ENCODE results near the gene LDB2.
"Not testable (repeated sequence)": the region's sequence is repeated elsewhere in the genome, so short reads cannot be mapped to it uniquely, and the experiment has no call there.

Gene LDB2

DNA sequence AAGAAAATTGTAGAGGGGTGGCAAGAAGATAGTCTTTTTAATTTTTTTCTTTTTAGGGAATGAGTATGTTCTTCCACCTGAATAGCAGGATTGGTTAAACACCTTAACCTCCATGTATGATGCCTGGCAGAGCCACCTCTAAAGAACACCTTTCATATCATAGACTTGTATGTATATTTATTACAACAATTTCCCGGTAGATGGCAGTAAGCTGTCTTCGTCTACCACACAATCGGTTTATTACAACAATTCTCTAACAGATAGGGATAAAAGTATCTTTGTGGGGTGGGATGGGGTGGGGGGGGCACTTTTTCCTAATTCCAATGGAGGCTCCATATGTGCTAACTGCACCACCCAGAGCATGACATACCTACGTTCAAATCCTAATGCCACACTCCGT, 255.5 kb downstream of the LDB2 start:
- Histone ChIP-seq H3K27me3 (ENCODE audit: insufficient read depth, low read depth, severe bottlenecking) (peaks cover 41% of the 10 kb centered on the region), H3K4me3 (ENCODE audit: low read depth, low read length) (no peak overlapping the region), H3K36me3 (no peaks in the 10 kb centered on the region), H3K27ac (no peak overlapping the region), H3K9me3 (ENCODE audit: severe bottlenecking) (no peaks in the 10 kb centered on the region)
- TF ChIP-seq, protein P1, sequence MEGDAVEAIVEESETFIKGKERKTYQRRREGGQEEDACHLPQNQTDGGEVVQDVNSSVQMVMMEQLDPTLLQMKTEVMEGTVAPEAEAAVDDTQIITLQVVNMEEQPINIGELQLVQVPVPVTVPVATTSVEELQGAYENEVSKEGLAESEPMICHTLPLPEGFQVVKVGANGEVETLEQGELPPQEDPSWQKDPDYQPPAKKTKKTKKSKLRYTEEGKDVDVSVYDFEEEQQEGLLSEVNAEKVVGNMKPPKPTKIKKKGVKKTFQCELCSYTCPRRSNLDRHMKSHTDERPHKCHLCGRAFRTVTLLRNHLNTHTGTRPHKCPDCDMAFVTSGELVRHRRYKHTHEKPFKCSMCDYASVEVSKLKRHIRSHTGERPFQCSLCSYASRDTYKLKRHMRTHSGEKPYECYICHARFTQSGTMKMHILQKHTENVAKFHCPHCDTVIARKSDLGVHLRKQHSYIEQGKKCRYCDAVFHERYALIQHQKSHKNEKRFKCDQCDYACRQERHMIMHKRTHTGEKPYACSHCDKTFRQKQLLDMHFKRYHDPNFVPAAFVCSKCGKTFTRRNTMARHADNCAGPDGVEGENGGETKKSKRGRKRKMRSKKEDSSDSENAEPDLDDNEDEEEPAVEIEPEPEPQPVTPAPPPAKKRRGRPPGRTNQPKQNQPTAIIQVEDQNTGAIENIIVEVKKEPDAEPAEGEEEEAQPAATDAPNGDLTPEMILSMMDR (IDR thresholded peaks at IDR 0.05; ENCODE audit: low read depth, low read length): no peak
- DNase-seq: no peak

DNA sequence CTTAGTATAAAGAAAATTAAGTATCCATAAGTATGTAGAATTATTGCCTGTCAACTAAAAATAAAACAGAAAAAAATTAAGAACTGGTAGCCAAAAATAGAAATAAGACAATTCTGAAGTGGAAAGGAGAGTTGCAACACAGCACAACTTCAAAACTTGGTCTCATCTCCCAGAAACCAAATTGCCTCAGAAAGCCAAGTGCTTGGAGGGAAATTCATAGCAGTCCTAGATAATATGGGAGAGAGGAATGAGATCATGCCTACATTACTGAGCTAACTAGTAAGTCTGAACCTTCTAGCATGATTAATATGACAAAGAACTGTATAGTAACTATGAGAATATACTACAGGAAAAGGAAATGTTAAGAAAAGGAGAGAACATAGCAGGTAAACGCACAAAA, 256.5 kb downstream of the LDB2 start:
- Histone ChIP-seq H3K9me3 (ENCODE audit: severe bottlenecking) (no peaks in the 10 kb centered on the region), H3K27ac (no peak overlapping the region), H3K4me3 (ENCODE audit: low read depth, low read length) (no peak overlapping the region), H3K36me3 (no peaks in the 10 kb centered on the region), H3K27me3 (ENCODE audit: insufficient read depth, low read depth, severe bottlenecking) (peaks cover 41% of the 10 kb centered on the region)
- DNase-seq: no peak
- TF ChIP-seq, protein P1 (IDR thresholded peaks at IDR 0.05; ENCODE audit: low read depth, low read length): no peak

DNA sequence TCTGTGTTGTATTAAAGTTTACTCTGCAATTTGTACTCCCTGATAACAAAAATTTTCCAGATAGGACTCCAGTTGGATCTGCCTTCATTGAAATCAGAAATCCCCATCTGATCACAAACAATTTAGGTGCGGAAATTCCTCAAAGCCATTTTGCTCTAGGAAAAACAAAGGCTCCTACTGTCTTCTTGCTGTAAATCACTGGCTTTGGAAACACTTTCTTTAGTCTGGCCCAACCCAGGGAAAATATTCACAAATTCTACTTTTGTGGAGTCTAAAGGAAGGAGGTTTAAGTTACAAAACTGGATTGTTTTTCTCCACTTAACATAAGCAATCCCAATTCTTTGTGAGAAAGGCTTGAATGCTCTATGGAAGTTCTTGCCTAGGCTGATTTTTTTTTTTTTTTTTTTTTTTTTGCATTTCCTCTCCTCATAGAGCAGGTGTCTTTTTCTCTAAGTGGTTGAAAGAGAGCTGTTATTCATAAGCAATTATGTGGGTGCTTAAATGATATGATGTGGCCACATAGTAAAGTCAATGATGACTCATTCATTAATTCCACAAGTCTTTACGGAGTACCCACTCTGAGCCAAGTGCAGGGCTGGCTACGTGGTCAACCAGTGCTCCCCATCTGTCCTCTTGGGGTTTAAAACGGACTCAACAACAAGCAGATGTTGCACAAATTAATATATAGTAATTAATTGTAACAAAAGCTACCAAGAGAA, 261.4 kb downstream of the LDB2 start:
- Histone ChIP-seq H3K9me3 (ENCODE audit: severe bottlenecking) (peaks cover 3% of the 10 kb centered on the region), H3K36me3 (no peaks in the 10 kb centered on the region), H3K27ac (no peak overlapping the region), H3K27me3 (ENCODE audit: insufficient read depth, low read depth, severe bottlenecking) (peaks cover 24% of the 10 kb centered on the region), H3K4me3 (ENCODE audit: low read depth, low read length) (no peak overlapping the region)
- TF ChIP-seq, protein P1 (IDR thresholded peaks at IDR 0.05; ENCODE audit: low read depth, low read length): no peak
- no peak for DNase-seq

DNA sequence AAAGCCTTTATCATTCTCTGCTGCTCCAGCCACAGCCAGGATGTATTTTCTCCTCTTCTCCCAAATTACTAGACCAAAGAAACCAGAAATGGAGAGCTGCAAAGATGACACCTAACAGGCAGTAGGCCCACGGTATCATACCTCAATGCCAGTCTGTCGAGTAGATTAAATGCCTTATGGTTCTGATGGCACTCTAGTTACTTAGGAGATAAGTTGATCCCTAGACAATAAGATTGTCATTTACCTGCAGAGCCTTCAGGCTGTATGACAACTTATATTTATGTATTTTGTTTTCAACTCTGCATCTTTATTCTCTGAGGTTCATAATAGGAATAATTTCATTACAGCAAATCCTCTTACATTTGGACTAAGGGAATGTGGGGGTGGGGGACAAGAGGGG, 262.1 kb downstream of the LDB2 start:
- no peak for DNase-seq
- TF ChIP-seq, protein P1 (IDR thresholded peaks at IDR 0.05; ENCODE audit: low read depth, low read length): no peak
- H3K9me3 ChIP-seq (ENCODE audit: severe bottlenecking): peaks cover 3% of the 10 kb centered on the region
- no peak overlapping the region for H3K4me3 ChIP-seq (ENCODE audit: low read depth, low read length)
- H3K27ac ChIP-seq: no peak overlapping the region
- H3K36me3 ChIP-seq: no peaks in the 10 kb centered on the region
- H3K27me3 ChIP-seq (ENCODE audit: insufficient read depth, low read depth, severe bottlenecking): peaks cover 17% of the 10 kb centered on the region

DNA sequence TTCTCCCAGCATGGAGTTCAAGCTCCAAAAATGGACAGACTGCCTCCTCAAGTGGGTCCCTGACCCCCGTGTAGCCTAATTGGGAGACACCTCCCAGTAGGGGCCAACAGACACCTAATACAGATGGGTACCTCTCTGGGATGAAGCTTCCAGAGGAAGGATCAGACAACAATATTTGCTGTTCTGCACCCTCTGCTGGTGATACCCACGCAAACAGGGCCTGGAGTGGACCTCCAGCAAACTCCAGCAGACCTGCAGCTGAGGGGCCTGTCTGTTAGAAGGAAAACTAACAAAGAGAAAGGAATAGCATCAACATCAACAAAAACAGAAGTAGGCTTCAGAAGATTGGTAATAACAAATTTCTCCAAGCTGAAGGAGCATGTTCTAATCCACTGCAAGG, 269.2 kb downstream of the LDB2 start:
- not testable (repeated sequence) for H3K36me3 ChIP-seq; H3K27ac ChIP-seq; H3K27me3 ChIP-seq (ENCODE audit: insufficient read depth, low read depth, severe bottlenecking); H3K9me3 ChIP-seq (ENCODE audit: severe bottlenecking); H3K4me3 ChIP-seq (ENCODE audit: low read depth, low read length)
- DNase-seq: peak; percentile 44
- TF ChIP-seq, protein P1 (IDR thresholded peaks at IDR 0.05; ENCODE audit: low read depth, low read length): peak; percentile 54

DNA sequence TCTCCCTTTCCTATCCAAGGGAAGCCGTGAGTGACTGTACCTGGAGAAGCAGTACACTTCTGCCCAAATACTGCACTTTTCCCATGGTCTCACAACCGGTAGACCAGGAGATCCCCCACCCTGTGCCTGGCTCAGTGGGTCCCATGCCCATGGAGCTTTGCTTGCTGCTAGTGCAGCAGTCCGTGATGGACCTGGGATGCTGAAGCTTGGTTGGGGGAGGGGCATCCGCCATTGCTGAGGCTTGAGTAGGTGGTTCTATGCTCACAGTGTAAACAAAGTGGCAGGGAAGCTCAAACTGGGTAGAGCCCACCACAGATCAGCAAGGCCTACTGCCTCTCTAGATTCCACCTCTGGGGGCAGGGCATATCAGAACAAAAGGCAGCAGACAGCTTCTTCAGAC, 269.6 kb downstream of the LDB2 start:
- H3K27ac ChIP-seq; DNase-seq; H3K27me3 ChIP-seq (ENCODE audit: insufficient read depth, low read depth, severe bottlenecking); H3K9me3 ChIP-seq (ENCODE audit: severe bottlenecking); H3K36me3 ChIP-seq; H3K4me3 ChIP-seq (ENCODE audit: low read depth, low read length): not testable (repeated sequence)
